Measurements from ENCODE around the gene GALNT5.

Gene GALNT5

GRCh38 chr2:157250836-157251235 lies 6.7 kb upstream of the GALNT5 start (continued):
- no peak for TF ChIP-seq ZNF555 (tag by site-specific recombination; conservative IDR thresholded peaks at IDR 0.05)
- TF ChIP-seq ZNF169 (tag by site-specific recombination; IDR thresholded peaks at IDR 0.05): no peak
- TF ChIP-seq, protein P1, sequence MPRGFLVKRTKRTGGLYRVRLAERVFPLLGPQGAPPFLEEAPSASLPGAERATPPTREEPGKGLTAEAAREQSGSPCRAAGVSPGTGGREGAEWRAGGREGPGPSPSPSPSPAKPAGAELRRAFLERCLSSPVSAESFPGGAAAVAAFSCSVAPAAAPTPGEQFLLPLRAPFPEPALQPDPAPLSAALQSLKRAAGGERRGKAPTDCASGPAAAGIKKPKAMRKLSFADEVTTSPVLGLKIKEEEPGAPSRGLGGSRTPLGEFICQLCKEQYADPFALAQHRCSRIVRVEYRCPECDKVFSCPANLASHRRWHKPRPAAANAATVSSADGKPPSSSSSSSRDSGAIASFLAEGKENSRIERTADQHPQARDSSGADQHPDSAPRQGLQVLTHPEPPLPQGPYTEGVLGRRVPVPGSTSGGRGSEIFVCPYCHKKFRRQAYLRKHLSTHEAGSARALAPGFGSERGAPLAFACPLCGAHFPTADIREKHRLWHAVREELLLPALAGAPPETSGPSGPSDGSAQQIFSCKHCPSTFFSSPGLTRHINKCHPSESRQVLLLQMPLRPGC (tag by site-specific recombination; IDR thresholded peaks at IDR 0.05): no peak
- no peak for TF ChIP-seq ZNF239 (tag by site-specific recombination; IDR thresholded peaks at IDR 0.05)
- no peak for TF ChIP-seq ZNF600 (tag by site-specific recombination; IDR thresholded peaks at IDR 0.05)
- no peak for TF ChIP-seq ZNF280D (tag by site-specific recombination; IDR thresholded peaks at IDR 0.05)
- TF ChIP-seq PRDM2 (tag by site-specific recombination; IDR thresholded peaks at IDR 0.05; ENCODE audit: borderline replicate concordance): no peak

DNA sequence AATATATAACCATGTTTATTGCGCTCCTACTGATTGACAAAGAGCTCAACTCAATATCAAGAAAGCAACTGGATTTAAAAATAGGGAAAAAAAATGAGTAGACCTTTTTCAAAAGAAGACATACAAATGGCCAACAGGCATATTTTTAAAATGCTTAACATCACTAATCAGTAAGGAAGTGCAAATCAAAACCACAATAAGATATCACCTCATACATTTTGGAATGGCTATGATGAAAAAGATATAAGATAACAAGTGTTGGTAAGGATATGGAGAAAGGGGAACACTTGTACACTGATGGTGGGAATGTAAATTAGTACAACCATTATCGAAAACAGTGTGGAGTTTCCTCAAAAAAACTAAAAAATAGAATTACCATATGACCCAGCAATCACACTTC lies 5.6 kb upstream of the GALNT5 start:
- H3K27ac ChIP-seq (ENCODE audit: extremely low read depth, low read depth, low read length): no peak overlapping the region
- no peaks in the 10 kb centered on the region for H3K4me1 ChIP-seq (ENCODE audit: control insufficient read depth, insufficient read depth, low read length)
- no peak overlapping the region for H3K4me3 ChIP-seq (ENCODE audit: low read depth, low read length)
- no peaks in the 10 kb centered on the region for H3K9me3 ChIP-seq (ENCODE audit: control insufficient read depth, insufficient read depth, low read depth, low read length)
- POLR2A ChIA-PET: no interaction called here
- CTCF ChIA-PET: no interaction called here
- TF ChIP-seq ZNF404 (tag by site-specific recombination; IDR thresholded peaks at IDR 0.05) (no peak), GLIS2 (tag by site-specific recombination; IDR thresholded peaks at IDR 0.05) (no peak), HOXA7 (CRISPR knock-in tag; IDR thresholded peaks at IDR 0.05; ENCODE audit: borderline replicate concordance) (no peak)
- H3K36me3 ChIP-seq (ENCODE audit: control insufficient read depth in 2 of 2, insufficient read depth in 1 of 2, low read length in 2 of 2): no peaks in the 10 kb centered on the region

- Histone ChIP-seq H3K9me3 (ENCODE audit: control insufficient read depth, insufficient read depth, low read depth, low read length) (no peaks in the 10 kb centered on the region), H3K4me1 (ENCODE audit: control insufficient read depth, insufficient read depth, low read length) (no peaks in the 10 kb centered on the region; the same call in 1 of the 2 replicates), H3K27ac (ENCODE audit: extremely low read depth, low read depth, low read length) (no peak overlapping the region), H3K36me3 (ENCODE audit: control insufficient read depth in 2 of 2, insufficient read depth in 1 of 2, low read length in 2 of 2) (no peaks in the 10 kb centered on the region), H3K4me3 (ENCODE audit: low read depth, low read length) (no peak overlapping the region)
- ChIA-PET CTCF (no interaction called here), POLR2A (no interaction called here)
- no peak for TF ChIP-seq ZNF274 (IDR thresholded peaks at IDR 0.05; ENCODE audit: low read length)
- no peak for TF ChIP-seq ZNF274 (tag by site-specific recombination; IDR thresholded peaks at IDR 0.05; ENCODE audit: borderline replicate concordance)
- no peak for TF ChIP-seq ZBTB1 (tag by site-specific recombination; IDR thresholded peaks at IDR 0.05)
- TF ChIP-seq FEZF1 (tag by site-specific recombination; IDR thresholded peaks at IDR 0.05): no peak
- no peak for TF ChIP-seq ZNF521 (tag by site-specific recombination; IDR thresholded peaks at IDR 0.05)
- TF ChIP-seq ZNF404 (tag by site-specific recombination; IDR thresholded peaks at IDR 0.05): no peak
- TF ChIP-seq ZNF768 (tag by site-specific recombination; IDR thresholded peaks at IDR 0.05): no peak
- TF ChIP-seq BCL11A (tag by site-specific recombination; IDR thresholded peaks at IDR 0.05; ENCODE audit: low read depth): no peak
- TF ChIP-seq, protein P2, sequence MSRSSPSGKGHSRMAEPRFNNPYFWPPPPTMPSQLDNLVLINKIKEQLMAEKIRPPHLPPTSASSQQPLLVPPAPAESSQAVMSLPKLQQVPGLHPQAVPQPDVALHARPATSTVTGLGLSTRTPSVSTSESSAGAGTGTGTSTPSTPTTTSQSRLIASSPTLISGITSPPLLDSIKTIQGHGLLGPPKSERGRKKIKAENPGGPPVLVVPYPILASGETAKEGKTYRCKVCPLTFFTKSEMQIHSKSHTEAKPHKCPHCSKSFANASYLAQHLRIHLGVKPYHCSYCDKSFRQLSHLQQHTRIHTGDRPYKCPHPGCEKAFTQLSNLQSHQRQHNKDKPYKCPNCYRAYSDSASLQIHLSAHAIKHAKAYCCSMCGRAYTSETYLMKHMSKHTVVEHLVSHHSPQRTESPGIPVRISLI (tag by site-specific recombination; IDR thresholded peaks at IDR 0.05): no peak
- TF ChIP-seq PRDM1 (tag by site-specific recombination; IDR thresholded peaks at IDR 0.05): no peak
- no peak for TF ChIP-seq ZNF239 (tag by site-specific recombination; IDR thresholded peaks at IDR 0.05)
- TF ChIP-seq ZNF473 (tag by site-specific recombination; IDR thresholded peaks at IDR 0.05): no peak
- no peak for TF ChIP-seq ZNF324 (tag by site-specific recombination; IDR thresholded peaks at IDR 0.05)
These were observed 5.0 kb upstream of the GALNT5 start for GRCh38 chr2:157252529-157252928.

Measured in HEK293 (cell line).